Gastrocnemius medialis (tissue), 4 donors: ENCODE measurements around the gene OTUD3. TPM values are rescaled to one million over a fixed set of nuclear protein-coding genes. Genes with fewer than 3 reads are reported as not detected.

Experiments used
- ATAC-seq, 2 donors: fragments of 150-250 bp; one replicate each; pipeline ENCODE4 v1.9.1; 2016
- DNase-seq, 2 donors: peaks; one replicate each; pipeline ENCODE4 v3.0.0-alpha.2; 2019
- H3K27ac ChIP-seq, 4 donors: fragments of 200-600 bp; sonication (generic); 1 replicate in 1 of 4; 2 replicates in 3 of 4; pipeline ENCODE4 v1.5.1; 2016 to 2018; ENCODE audit warnings: mild to moderate bottlenecking in 2 of 4, moderate library complexity in 1 of 4
- H3K27me3 ChIP-seq, 3 donors: fragments of 200-600 bp; sonication (generic) in 2 of 3; 1 replicate in 1 of 3; 2 replicates in 2 of 3; pipeline versions ENCODE4 v1.5.1 to v1.6.0; 2016 to 2019; ENCODE audit warnings: mild to moderate bottlenecking in 1 of 3, moderate library complexity in 1 of 3
- H3K36me3 ChIP-seq, 2 donors: fragments of 200-600 bp; sonication (generic) in 1 of 2; one replicate each; pipeline ENCODE4 v1.5.1; 2017 to 2018
- H3K4me1 ChIP-seq, 2 donors: fragments of 200-600 bp; sonication (generic) in 1 of 2; one replicate each; pipeline ENCODE4 v1.5.1; 2016 to 2017; ENCODE audit warnings: mild to moderate bottlenecking in 2 of 2
- H3K4me3 ChIP-seq, 4 donors: fragments of 200-600 bp; sonication (generic) in 3 of 4; 1 replicate in 1 of 4; 2 replicates in 3 of 4; pipeline ENCODE4 v1.5.1; 2016 to 2019; ENCODE audit warnings: mild to moderate bottlenecking in 2 of 4
- H3K9me3 ChIP-seq, 3 donors: fragments of 200-600 bp; sonication (generic) in 2 of 3; 1 replicate in 1 of 3; 2 replicates in 2 of 3; pipeline ENCODE4 v1.5.1; 2016 to 2019
- CTCF ChIP-seq, 5 experiments: fragments of 450-650 bp in 3 of 5; fragments of 200-600 bp in 2 of 5; sonication (generic) in 2 of 5; IDR thresholded peaks in 4 of 5; conservative IDR thresholded peaks in 1 of 5; 1 replicate in 4 of 5; 2 replicates in 1 of 5; pipeline ENCODE4 v1.5.1; 2016 to 2019; ENCODE audit warnings: antibody characterized with exemption in 5 of 5, mild to moderate bottlenecking in 3 of 5, moderate library complexity in 3 of 5
- POLR2A ChIP-seq, 2 donors: fragments of 450-650 bp; IDR thresholded peaks; one replicate each; pipeline ENCODE4 v1.6.1; 2017; ENCODE audit warnings: antibody characterized with exemption in 2 of 2, mild to moderate bottlenecking in 2 of 2, moderate library complexity in 2 of 2
- in situ Hi-C, 4 donors: fragments of 200-750 bp; cut with MboI; loops; one replicate each; pipeline versions ENCODE4 v1.15.0 to v1.8.0; 2017; ENCODE audit warnings: low sequenced_read_pairs in 4 of 4
- intact Hi-C: fragments of 100-400 bp; cut with DNase I; formaldehyde crosslinking; loops from one replicate; pipeline ENCODE4 v1.15.1; 2023; ENCODE audit warnings: low total_unique reads
- total RNA-seq, 4 donors: library from RNA; depleted of rRNA; stranded (reverse); fragments of >200 nt; gene quantifications; one replicate each; pipeline versions ENCODE4 v1.1.0 to v1.2.3, GENCODE V29; 2016

Gene OTUD3
- total RNA-seq, 4 donors from 2014 or later = 3.3 to 7.9 (median 4.4) TPM

GRCh38 chr1:19852036-19852435, 30.2 kb upstream of the OTUD3 start:
- no peak for TF ChIP-seq CTCF (IDR thresholded peaks at IDR 0.05 in 4 of 5, conservative IDR thresholded peaks at IDR 0.05 in 1 of 5)
- no peak for TF ChIP-seq POLR2A (IDR thresholded peaks at IDR 0.05)
- H3K27me3 ChIP-seq = no peaks in the 10 kb centered on the region
- no peaks in the 10 kb centered on the region for H3K9me3 ChIP-seq

GRCh38 chr1:19854866-19855265, 27.3 kb upstream of the OTUD3 start:
- Histone ChIP-seq H3K36me3 (no peaks in the 10 kb centered on the region), H3K4me3 (no peak overlapping the region), H3K4me1 (no peaks in the 10 kb centered on the region), H3K27ac (no peak overlapping the region), H3K9me3 (no peaks in the 10 kb centered on the region), H3K27me3 (no peaks in the 10 kb centered on the region)
- intact Hi-C loops = no loop called here
- TF ChIP-seq CTCF (IDR thresholded peaks at IDR 0.05 in 4 of 5, conservative IDR thresholded peaks at IDR 0.05 in 1 of 5) (no peak), POLR2A (IDR thresholded peaks at IDR 0.05) (no peak)
- DNase-seq (no peak), ATAC-seq (no peak)
- in situ Hi-C loops = no loop called here

More at GRCh38 chr1:19852036-19852435, 30.2 kb upstream of the OTUD3 start:
- no peaks in the 10 kb centered on the region for H3K4me1 ChIP-seq
- ATAC-seq (no peak), DNase-seq (no peak)
- H3K27ac ChIP-seq = no peak overlapping the region
- intact Hi-C loops = no loop called here
- H3K36me3 ChIP-seq = no peaks in the 10 kb centered on the region
- in situ Hi-C loops = no loop called here
- no peak overlapping the region for H3K4me3 ChIP-seq

- TF ChIP-seq POLR2A (IDR thresholded peaks at IDR 0.05) (no peak), CTCF (IDR thresholded peaks at IDR 0.05 in 4 of 5, conservative IDR thresholded peaks at IDR 0.05 in 1 of 5) (no peak)
- no peaks in the 10 kb centered on the region for H3K27me3 ChIP-seq
- no peak overlapping the region for H3K27ac ChIP-seq
- H3K4me3 ChIP-seq = no peak overlapping the region
- no peak for ATAC-seq
- intact Hi-C loops = no loop called here
- H3K9me3 ChIP-seq = no peaks in the 10 kb centered on the region
- in situ Hi-C loops = no loop called here
- no peak for DNase-seq
- H3K36me3 ChIP-seq = no peaks in the 10 kb centered on the region
- H3K4me1 ChIP-seq = peaks cover 3 to 4% of the 10 kb centered on the region in 2 donors
Measured at GRCh38 chr1:19858893-19859292, 23.3 kb upstream of the OTUD3 start.

GRCh38 chr1:19859876-19860275, 22.3 kb upstream of the OTUD3 start:
- no peak overlapping the region for H3K4me3 ChIP-seq
- no peaks in the 10 kb centered on the region for H3K27me3 ChIP-seq
- ATAC-seq = no peak
- intact Hi-C loops (no loop called here), in situ Hi-C loops (no loop called here)
- H3K4me1 ChIP-seq = peaks cover 6 to 8% of the 10 kb centered on the region in 2 donors
- no peak for DNase-seq
- H3K27ac ChIP-seq = no peak overlapping the region
- no peaks in the 10 kb centered on the region for H3K9me3 ChIP-seq
- TF ChIP-seq CTCF (IDR thresholded peaks at IDR 0.05 in 4 of 5, conservative IDR thresholded peaks at IDR 0.05 in 1 of 5) (no peak), POLR2A (IDR thresholded peaks at IDR 0.05) (no peak)
- H3K36me3 ChIP-seq = no peaks in the 10 kb centered on the region

- Histone ChIP-seq H3K36me3 (no peaks in the 10 kb centered on the region), H3K9me3 (no peaks in the 10 kb centered on the region), H3K27me3 (no peaks in the 10 kb centered on the region), H3K27ac (no peak overlapping the region), H3K4me1 (peaks cover 6 to 8% of the 10 kb centered on the region in 2 donors), H3K4me3 (no peak overlapping the region)
- no peak for DNase-seq
- TF ChIP-seq CTCF (IDR thresholded peaks at IDR 0.05 in 4 of 5, conservative IDR thresholded peaks at IDR 0.05 in 1 of 5) (no peak), POLR2A (IDR thresholded peaks at IDR 0.05) (no peak)
- ATAC-seq = no peak
- intact Hi-C loops (no loop called here), in situ Hi-C loops (no loop called here)
Measured at GRCh38 chr1:19860418-19860817, 21.8 kb upstream of the OTUD3 start.
